Vagina (tissue), 2 donors: ENCODE measurements around the gene LINGO1. TPM values are rescaled to one million over a fixed set of nuclear protein-coding genes. Genes with fewer than 3 reads are reported as not detected.

Experiments used
- DNase-seq, 2 donors: peaks; one replicate each; pipeline ENCODE4 v3.0.0-alpha.2; 2017; ENCODE audit errors: extremely low spot score in 2 of 2
- H3K27ac ChIP-seq: fragments of 200-600 bp; sonication (generic); one replicate; pipeline ENCODE4 v1.5.1; 2019
- H3K27me3 ChIP-seq: fragments of 200-600 bp; sonication (generic); one replicate; pipeline ENCODE4 v1.5.1; 2019
- H3K36me3 ChIP-seq, 2 donors: fragments of 200-600 bp; sonication (generic); one replicate each; pipeline ENCODE4 v1.5.1; 2017 to 2019
- H3K4me1 ChIP-seq: fragments of 200-600 bp; sonication (generic); one replicate; pipeline ENCODE4 v1.5.1; 2019
- H3K4me3 ChIP-seq, 2 donors: fragments of 200-600 bp; sonication (generic); 1 replicate in 1 of 2; 2 replicates in 1 of 2; pipeline ENCODE4 v1.5.1; 2016 to 2019
- H3K9me3 ChIP-seq: fragments of 200-600 bp; sonication (generic); one replicate; pipeline ENCODE4 v1.5.1; 2019
- CTCF ChIP-seq, 3 experiments: fragments of 450-650 bp in 2 of 3; fragments of 200-600 bp in 1 of 3; sonication (generic) in 1 of 3; IDR thresholded peaks; one replicate each; pipeline ENCODE4 v1.5.1; 2017 to 2019; ENCODE audit warnings: antibody characterized with exemption in 3 of 3, mild to moderate bottlenecking in 2 of 3, moderate library complexity in 2 of 3
- POLR2A ChIP-seq, 2 donors: fragments of 450-650 bp; IDR thresholded peaks; one replicate each; pipeline ENCODE4 v1.6.1; 2017; ENCODE audit warnings: antibody characterized with exemption in 2 of 2, mild to moderate bottlenecking in 2 of 2, moderate library complexity in 2 of 2
- POLR2AphosphoS5 ChIP-seq, 2 donors: sonication (generic); formaldehyde crosslinking; IDR thresholded peaks; one replicate each; pipeline ENCODE4 v1.9.0; 2017; ENCODE audit warnings: antibody characterized with exemption in 2 of 2, mild to moderate bottlenecking in 2 of 2, low read depth in 1 of 2; ENCODE audit not compliant: insufficient read depth in 1 of 2
- intact Hi-C: fragments of 100-400 bp; cut with DNase I; formaldehyde crosslinking; loops from one replicate; pipeline ENCODE4 v1.15.1; 2023
- total RNA-seq: library from RNA; depleted of rRNA; stranded (reverse); fragments of >200 nt; gene quantifications from one replicate; pipeline ENCODE4 v1.2.3, GENCODE V29; 2016

Gene LINGO1
- total RNA-seq, 1 donor from 2014 or later: 4.7 TPM

GRCh38 chr15:77564341-77564740 is 68.4 kb downstream of the LINGO1 start:
- Histone ChIP-seq H3K9me3 (no peaks in the 10 kb centered on the region), H3K36me3 (no peaks in the 10 kb centered on the region), H3K27ac (no peak overlapping the region), H3K4me3 (no peak overlapping the region), H3K4me1 (peaks cover 5% of the 10 kb centered on the region), H3K27me3 (no peaks in the 10 kb centered on the region)
- intact Hi-C loops: no loop called here
- TF ChIP-seq POLR2AphosphoS5 (IDR thresholded peaks at IDR 0.05; ENCODE audit: insufficient read depth in 1 of 2, low read depth in 1 of 2) (no peak), POLR2A (IDR thresholded peaks at IDR 0.05) (no peak), CTCF (IDR thresholded peaks at IDR 0.05) (no peak)
- DNase-seq: no peak

- H3K27ac ChIP-seq: no peak overlapping the region
- H3K4me1 ChIP-seq: no peaks in the 10 kb centered on the region
- H3K4me3 ChIP-seq: no peak overlapping the region
- intact Hi-C loops: no loop called here
- H3K9me3 ChIP-seq: no peaks in the 10 kb centered on the region
- no peaks in the 10 kb centered on the region for H3K27me3 ChIP-seq
- no peak for TF ChIP-seq POLR2A (IDR thresholded peaks at IDR 0.05)
- TF ChIP-seq POLR2AphosphoS5 (IDR thresholded peaks at IDR 0.05; ENCODE audit: insufficient read depth in 1 of 2, low read depth in 1 of 2): no peak
- TF ChIP-seq CTCF (IDR thresholded peaks at IDR 0.05): no peak
- no peak for DNase-seq
- H3K36me3 ChIP-seq: no peaks in the 10 kb centered on the region
Observed at GRCh38 chr15:77563623-77564156, 69.0 kb downstream of the LINGO1 start.

Other genes starting within 250 kb of the LINGO1 start
- gene PEAK1, start 212.8 kb downstream of the LINGO1 start, total RNA-seq: 27.7 TPM
- gene HMG20A, start 212.0 kb downstream of the LINGO1 start, total RNA-seq: 49.4 TPM